HG03097 (cell line): ENCODE measurements around the gene TEX29.

Source experiments
- ATAC-seq: cut with Tn5 transposase; IDR thresholded peaks from one replicate; pipeline ENCODE4 v1.9.1; 2021; ENCODE audit not compliant: unreplicated experiment, low FRiP score

The TEX29 gene

GRCh38 chr13:111319521-111319920, 921 bp upstream of the TEX29 start:
- no peak for ATAC-seq

- no peak for ATAC-seq
Measured at GRCh38 chr13:111322001-111322915, 1.8 kb downstream of the TEX29 start.

GRCh38 chr13:111322916-111323331, 2.5 kb downstream of the TEX29 start:
- ATAC-seq = no peak

GRCh38 chr13:111323549-111323948, 3.1 kb downstream of the TEX29 start:
- ATAC-seq = no peak

- no peak for ATAC-seq
Measured at GRCh38 chr13:111323950-111324651, 3.7 kb downstream of the TEX29 start.

- no peak for ATAC-seq
Measured at GRCh38 chr13:111324736-111325135, 4.3 kb downstream of the TEX29 start.

GRCh38 chr13:111325146-111325890, 4.9 kb downstream of the TEX29 start:
- ATAC-seq = no peak

GRCh38 chr13:111325941-111326620, 5.6 kb downstream of the TEX29 start:
- no peak for ATAC-seq

GRCh38 chr13:111326621-111326965, 6.2 kb downstream of the TEX29 start:
- ATAC-seq = no peak

- ATAC-seq = no peak
Measured at GRCh38 chr13:111326981-111327642, 6.7 kb downstream of the TEX29 start.

GRCh38 chr13:111327730-111328573, 7.5 kb downstream of the TEX29 start:
- ATAC-seq = no peak

GRCh38 chr13:111328574-111329410, 8.3 kb downstream of the TEX29 start:
- no peak for ATAC-seq

- no peak for ATAC-seq
Measured at GRCh38 chr13:111329641-111330040, 9.2 kb downstream of the TEX29 start.

GRCh38 chr13:111330066-111330610, 9.7 kb downstream of the TEX29 start:
- no peak for ATAC-seq

- ATAC-seq = no peak
Measured at GRCh38 chr13:111335298-111335697, 14.9 kb downstream of the TEX29 start.

- ATAC-seq = no peak
Measured at GRCh38 chr13:111336666-111337065, 16.2 kb downstream of the TEX29 start.

GRCh38 chr13:111337206-111337605, 16.8 kb downstream of the TEX29 start:
- ATAC-seq = no peak

- ATAC-seq = no peak
Measured at GRCh38 chr13:111337741-111338140, 17.3 kb downstream of the TEX29 start.
